Prostate gland (tissue), 2 donors: ENCODE measurements around the gene PARP1. TPM values are rescaled to one million over a fixed set of nuclear protein-coding genes. Genes with fewer than 3 reads are reported as not detected.
A peak's percentile ranks its signal among the peaks of the same experiment; 100 is the strongest.

Experiments
- DNase-seq: peaks from one replicate; pipeline ENCODE4 v3.0.0-alpha.2; 2019; ENCODE audit warnings: low spot score
- H3K27ac ChIP-seq, 2 donors: fragments of 200-600 bp; sonication (generic); 2 replicates each; pipeline ENCODE4 v1.5.1; 2017 to 2019
- H3K27me3 ChIP-seq: fragments of 200-600 bp; sonication (generic); replicated peaks from 2 replicates; pipeline ENCODE4 v1.5.1; 2019; ENCODE audit not compliant: insufficient read depth
- H3K36me3 ChIP-seq, 2 donors: fragments of 200-600 bp; sonication (generic); 1 replicate in 1 of 2; 2 replicates in 1 of 2; pipeline versions ENCODE4 v1.5.1 to v1.8.1; 2017 to 2019
- H3K4me1 ChIP-seq: fragments of 200-600 bp; sonication (generic); replicated peaks from 2 replicates; pipeline ENCODE4 v1.5.1; 2019
- H3K4me3 ChIP-seq, 2 donors: fragments of 200-600 bp; sonication (generic); 2 replicates each; pipeline ENCODE4 v1.5.1; 2017 to 2019
- H3K9me3 ChIP-seq: fragments of 200-600 bp; sonication (generic); 2 replicates; pipeline ENCODE4 v1.5.1; 2017
- POLR2A ChIP-seq: fragments of 450-650 bp; IDR thresholded peaks from one replicate; pipeline ENCODE4 v1.6.1; 2016; ENCODE audit warnings: antibody characterized with exemption, mild to moderate bottlenecking
- POLR2AphosphoS5 ChIP-seq: sonication (generic); formaldehyde crosslinking; IDR thresholded peaks from one replicate; pipeline ENCODE4 v1.6.1; 2017; ENCODE audit warnings: antibody characterized with exemption
- WGBS: methylation state at CpG from one replicate; pipeline ENCODE4 v1.1.5; 2018; 5-methylcytosine and 5-hydroxymethylcytosine counted together
- intact Hi-C: fragments of 100-400 bp; cut with DNase I; formaldehyde crosslinking; loops from one replicate; pipeline ENCODE4 v1.14.2; 2022
- total RNA-seq, 2 donors: library from RNA; depleted of rRNA; stranded (reverse); fragments of >200 nt; gene quantifications; one replicate each; pipeline ENCODE4 v1.1.0, GENCODE V29; 2016
- TF ChIP-seq, protein P1 (sequence below), 4 experiments: fragments of 200-600 bp in 2 of 4; fragments of 450-650 bp in 2 of 4; sonication (generic) in 2 of 4; IDR thresholded peaks; 1 replicate in 3 of 4; 2 replicates in 1 of 4; pipeline ENCODE4 v1.5.1; 2016 to 2019; ENCODE audit warnings: antibody characterized with exemption in 4 of 4, mild to moderate bottlenecking in 2 of 4, moderate library complexity in 2 of 4

The PARP1 gene
- total RNA-seq, result 100 to 1,000 TPM; 197 to 212 TPM

DNA sequence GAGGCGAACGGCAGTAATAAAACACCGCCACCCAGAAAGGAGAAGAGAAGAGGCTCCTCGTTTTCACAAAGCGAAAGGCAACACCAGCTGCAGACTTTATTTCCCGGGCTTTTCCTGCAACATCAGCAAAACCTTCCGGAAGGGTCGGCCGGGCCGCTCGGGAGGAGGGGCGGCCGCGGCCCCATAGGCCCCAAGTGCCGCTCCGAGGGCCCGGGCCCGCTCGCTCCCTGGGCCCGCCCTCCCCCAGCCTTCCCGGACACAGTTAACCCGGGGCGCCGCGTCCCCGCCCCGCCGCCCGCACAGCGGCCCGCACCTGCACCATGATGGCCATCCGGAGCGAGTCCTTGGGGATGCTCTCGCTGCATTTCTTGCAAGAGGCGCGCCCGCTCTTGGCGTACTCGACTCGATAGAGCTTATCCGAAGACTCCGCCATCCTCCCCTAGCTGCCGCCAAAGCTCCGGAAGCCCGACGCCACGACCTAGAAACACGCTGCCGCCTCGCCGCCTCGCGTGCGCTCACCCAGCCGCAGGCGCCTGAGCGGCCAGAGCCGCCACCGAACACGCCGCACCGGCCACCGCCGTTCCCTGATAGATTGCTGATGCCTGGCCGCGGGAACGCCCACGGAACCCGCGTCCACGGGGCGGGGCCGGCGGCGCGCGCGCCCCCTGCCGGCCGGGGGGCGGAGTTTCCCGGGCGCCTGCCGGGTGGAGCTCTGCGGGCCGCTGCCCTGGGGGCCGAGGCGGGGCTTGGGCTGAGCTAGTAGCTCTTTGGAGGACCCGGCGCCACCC is at the start of gene PARP1:
Gene PARP1 (minus strand): TSS at position 597 of the 788 bp plus-strand sequence. CDS start 164 bp downstream, at position 433.
- H3K36me3 ChIP-seq, result no peaks in the 10 kb centered on the region
- intact Hi-C loops, result loop anchor here (10.0 kb wide), 1 partner anchor 223 kb away; the partner anchor contains the start of gene ACBD3
- peak within 1 kb of the TSS; percentile 84 to 89 for H3K27ac ChIP-seq
- peaks cover 12% of the 10 kb centered on the region for H3K4me1 ChIP-seq
- DNase-seq, result peak; percentile 87
- under 1% methylated on average over 24 of the region's 90 CpGs for WGBS
- H3K4me3 ChIP-seq, result peak within 1 kb of the TSS; percentile 77 to 79
- no peaks in the 10 kb centered on the region for H3K9me3 ChIP-seq
- H3K27me3 ChIP-seq, result no peaks in the 10 kb centered on the region
- TF ChIP-seq, protein P1, sequence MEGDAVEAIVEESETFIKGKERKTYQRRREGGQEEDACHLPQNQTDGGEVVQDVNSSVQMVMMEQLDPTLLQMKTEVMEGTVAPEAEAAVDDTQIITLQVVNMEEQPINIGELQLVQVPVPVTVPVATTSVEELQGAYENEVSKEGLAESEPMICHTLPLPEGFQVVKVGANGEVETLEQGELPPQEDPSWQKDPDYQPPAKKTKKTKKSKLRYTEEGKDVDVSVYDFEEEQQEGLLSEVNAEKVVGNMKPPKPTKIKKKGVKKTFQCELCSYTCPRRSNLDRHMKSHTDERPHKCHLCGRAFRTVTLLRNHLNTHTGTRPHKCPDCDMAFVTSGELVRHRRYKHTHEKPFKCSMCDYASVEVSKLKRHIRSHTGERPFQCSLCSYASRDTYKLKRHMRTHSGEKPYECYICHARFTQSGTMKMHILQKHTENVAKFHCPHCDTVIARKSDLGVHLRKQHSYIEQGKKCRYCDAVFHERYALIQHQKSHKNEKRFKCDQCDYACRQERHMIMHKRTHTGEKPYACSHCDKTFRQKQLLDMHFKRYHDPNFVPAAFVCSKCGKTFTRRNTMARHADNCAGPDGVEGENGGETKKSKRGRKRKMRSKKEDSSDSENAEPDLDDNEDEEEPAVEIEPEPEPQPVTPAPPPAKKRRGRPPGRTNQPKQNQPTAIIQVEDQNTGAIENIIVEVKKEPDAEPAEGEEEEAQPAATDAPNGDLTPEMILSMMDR (IDR thresholded peaks at IDR 0.05), result peak; percentile 92 to 96 (median 94)
- TF ChIP-seq POLR2AphosphoS5 (peak; percentile 75), POLR2A (peak; percentile 89)

DNA sequence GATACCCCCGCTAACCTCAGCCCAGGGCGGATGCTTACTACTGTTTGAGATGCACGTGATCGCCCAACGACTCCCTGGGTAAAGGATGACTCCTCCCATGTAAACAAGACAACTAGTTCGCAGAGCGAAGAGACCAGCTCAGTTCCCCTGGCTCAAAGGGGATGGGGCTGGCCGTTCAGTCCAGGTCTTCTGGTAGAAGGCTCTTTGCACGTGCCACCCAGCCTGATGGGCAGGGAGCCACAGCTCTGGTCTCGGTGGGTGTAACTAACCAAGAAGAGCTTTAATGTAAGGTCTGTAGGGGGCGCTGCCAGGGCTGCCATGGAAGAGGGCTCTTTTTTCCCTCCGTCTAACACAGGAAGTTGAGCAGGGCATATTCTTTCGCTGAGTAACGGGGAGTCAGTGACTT is 49.4 kb upstream of the PARP1 start:
- H3K27me3 ChIP-seq, result no peaks in the 10 kb centered on the region
- TF ChIP-seq, protein P1 (IDR thresholded peaks at IDR 0.05), result no peak
- TF ChIP-seq POLR2A (no peak), POLR2AphosphoS5 (no peak)
- no peak overlapping the region for H3K4me3 ChIP-seq
- no peaks in the 10 kb centered on the region for H3K4me1 ChIP-seq
- H3K9me3 ChIP-seq, result no peaks in the 10 kb centered on the region
- H3K36me3 ChIP-seq, result no peaks in the 10 kb centered on the region
- 71% methylated on average over 14 of the region's 14 CpGs for WGBS
- no peak for DNase-seq
- H3K27ac ChIP-seq, result no peak overlapping the region
- intact Hi-C loops, result no loop called here

DNA sequence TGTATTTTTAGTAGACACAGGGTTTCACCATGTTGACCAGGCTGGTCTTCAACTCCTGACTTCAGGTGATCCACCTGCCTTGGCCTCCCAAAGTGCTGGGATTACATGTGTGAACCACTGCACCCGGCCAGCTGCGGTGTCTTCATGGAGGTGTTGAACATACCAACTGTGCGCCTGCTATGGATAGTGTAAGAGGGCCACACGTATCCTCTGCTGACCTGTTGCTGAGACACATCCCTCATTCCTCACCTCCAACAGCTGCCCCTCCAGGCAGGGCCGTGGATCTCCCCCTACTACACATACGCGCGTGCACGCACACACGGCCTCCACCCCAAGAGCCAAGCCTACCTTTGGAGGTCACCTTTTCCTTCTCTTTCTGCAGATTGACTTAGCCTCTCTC is 48.0 kb upstream of the PARP1 start:
- no peak for TF ChIP-seq POLR2AphosphoS5
- TF ChIP-seq, protein P1 (IDR thresholded peaks at IDR 0.05), result no peak
- no peak for TF ChIP-seq POLR2A
- no peaks in the 10 kb centered on the region for H3K36me3 ChIP-seq
- 91% methylated on average over 10 of the region's 10 CpGs for WGBS
- H3K27ac ChIP-seq, result no peak overlapping the region
- intact Hi-C loops, result no loop called here
- H3K9me3 ChIP-seq, result no peaks in the 10 kb centered on the region
- no peak overlapping the region for H3K4me3 ChIP-seq
- no peaks in the 10 kb centered on the region for H3K4me1 ChIP-seq
- no peaks in the 10 kb centered on the region for H3K27me3 ChIP-seq
- no peak for DNase-seq

DNA sequence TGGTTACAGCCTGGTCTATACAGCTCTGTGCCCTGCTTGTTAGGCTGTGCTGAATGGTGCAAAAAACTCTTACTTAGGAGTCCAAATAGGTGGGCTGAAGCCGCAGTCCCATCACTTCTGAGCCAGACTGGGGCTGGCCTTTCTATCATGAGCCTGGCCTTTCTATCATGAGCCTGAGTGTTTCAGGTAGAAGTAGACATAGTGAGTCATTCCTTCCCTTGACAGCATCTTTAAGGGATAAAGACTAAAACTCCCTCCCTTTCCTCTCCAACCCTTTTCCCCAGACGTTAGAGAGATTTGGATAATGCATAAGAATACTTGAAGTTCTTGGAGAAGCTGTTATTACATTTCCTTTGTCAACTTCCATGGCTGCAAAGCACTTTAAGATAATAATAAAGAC is 46.5 kb upstream of the PARP1 start:
- no peaks in the 10 kb centered on the region for H3K36me3 ChIP-seq
- H3K27me3 ChIP-seq, result no peaks in the 10 kb centered on the region
- 78% methylated on average over 2 of the region's 2 CpGs for WGBS
- no peak overlapping the region for H3K4me3 ChIP-seq
- TF ChIP-seq POLR2A, result no peak
- TF ChIP-seq, protein P1 (IDR thresholded peaks at IDR 0.05), result no peak
- no peak for TF ChIP-seq POLR2AphosphoS5
- no peak for DNase-seq
- no peak overlapping the region for H3K27ac ChIP-seq
- H3K9me3 ChIP-seq, result no peaks in the 10 kb centered on the region
- no peaks in the 10 kb centered on the region for H3K4me1 ChIP-seq
- intact Hi-C loops, result no loop called here
